Measurements from ENCODE around the gene SNAP23. TPM values are rescaled to one million over a fixed set of nuclear protein-coding genes. Genes with fewer than 3 reads are reported as not detected.

SNAP23 gene
- total and polyA plus RNA-seq, 2 experiments from 2014 or later, result 58.8 to 88.1 TPM

- peak overlapping the region; percentile 57 for H3K4me3 Mint-ChIP-seq
Measured at GRCh38 chr15:42457445-42458442, 37.7 kb upstream of the SNAP23 start.

More at GRCh38 chr15:42457445-42458442, 37.7 kb upstream of the SNAP23 start:
- Mint-ChIP-seq H3K9me3 (no peaks in the 10 kb centered on the region), H3K36me3 (ENCODE audit: low read depth) (0 out of 3 replicates have a peak, but pooled peaks cover 4% of the 10 kb centered on the region), H3K27me3 (ENCODE audit: insufficient read depth, low read depth, poor library complexity) (no peaks in the 10 kb centered on the region), H3K4me1 (peaks cover 16% of the 10 kb centered on the region), H3K27ac (peak overlapping the region; percentile 98)
- H3K27me3 ChIP-seq (ENCODE audit: insufficient read depth), result no peaks in the 10 kb centered on the region
- no peaks in the 10 kb centered on the region for H4K20me1 ChIP-seq (replicated peaks; ENCODE audit: insufficient read depth)
- no peaks in the 10 kb centered on the region for H3F3A ChIP-seq (replicated peaks; ENCODE audit: low read depth)
- H2AFZ ChIP-seq, result no peak overlapping the region
- H3K4me2 ChIP-seq, result peak overlapping the region; percentile 50
- no peaks in the 10 kb centered on the region for H3K36me3 ChIP-seq (ENCODE audit: insufficient read depth)
- H3K79me2 ChIP-seq (replicated peaks; ENCODE audit: insufficient read depth), result no peaks in the 10 kb centered on the region; the same call in 1 of the 2 replicates
- peak; percentile 99 for ATAC-seq
- peak; percentile 98 for DNase-seq (ENCODE audit: low spot score)
- H3K4me3 ChIP-seq, result peak overlapping the region; percentile 15
- TF ChIP-seq REST (IDR thresholded peaks at IDR 0.05; ENCODE audit: unreplicated experiment) (no peak), POLR2AphosphoS5 (IDR thresholded peaks at IDR 0.05; ENCODE audit: low read depth) (0 out of 2 replicates have a peak, but pooled peaks have one; percentile 18), ETS1 (IDR thresholded peaks at IDR 0.05) (no peak), JUNB (IDR thresholded peaks at IDR 0.05; ENCODE audit: unreplicated experiment) (no peak), EZH2phosphoT487 (IDR thresholded peaks at IDR 0.05; ENCODE audit: unreplicated experiment) (no peak), NANOG (IDR thresholded peaks at IDR 0.05; ENCODE audit: borderline replicate concordance) (no peak), CTCF (conservative IDR thresholded peaks at IDR 0.05; ENCODE audit: low read depth in 2 of 2) (no peak), CREB1 (CRISPR knock-in tag; IDR thresholded peaks at IDR 0.05; ENCODE audit: low read depth) (no peak)
- H3K27ac ChIP-seq (ENCODE audit: low read depth), result peak overlapping the region; percentile 82
- no peaks in the 10 kb centered on the region for H3K9me2 ChIP-seq (ENCODE audit: insufficient read depth)
- H3K4me1 ChIP-seq (ENCODE audit: insufficient read depth), result peaks cover 16% of the 10 kb centered on the region

All from GM23338 (cell line).